Panc1 (cell line): ENCODE data around the gene TMPRSS11D. TPM values are rescaled to one million over a fixed set of nuclear protein-coding genes. Genes with fewer than 3 reads are reported as not detected.

ENCODE experiments used
- ATAC-seq: fragments of 200-7000 bp; cut with Tn5 transposase; 2 replicates; pipeline ENCODE4 v1.9.1; 2020; ENCODE audit warnings: mild to moderate bottlenecking, moderate library complexity
- BruUV-seq: library from RNA; stranded (reverse); fragments of 400-500 nt; replicated peaks from 2 replicates; lab custom pipeline; 2021; lab: Mats Ljungman, UMichigan
- CTCF ChIA-PET: fragments of 300-600 bp; sonication (Branson Sonifier 250); formaldehyde crosslinking; loops from one replicate; lab custom pipeline; 2022; ENCODE audit warnings: antibody characterized with exemption; lab: Charles Lee
- POLR2A ChIA-PET: fragments of 300-600 bp; sonication (Branson Sonifier 250); formaldehyde crosslinking; loops from one replicate; lab custom pipeline; 2022; ENCODE audit warnings: antibody characterized with exemption; lab: Charles Lee
- DNase-seq: peaks from one replicate; pipeline ENCODE4 v3.0.0-alpha.2; 2010; ENCODE audit warnings: low read depth, low spot score
- H3K27ac ChIP-seq: 2 replicates; pipeline ENCODE4 v1.5.1; 2011; ENCODE audit warnings: mild to moderate bottlenecking, low read length, inconsistent platforms
- H3K27me3 ChIP-seq: fragments of 200-500 bp; sonication (Bioruptor generic); 2 replicates; pipeline ENCODE4 v1.6.0; 2014; ENCODE audit warnings: low read length, inconsistent platforms; ENCODE audit not compliant: control insufficient read depth, insufficient read depth
- H3K36me3 ChIP-seq: fragments of 200-500 bp; sonication (Bioruptor generic); 2 replicates; pipeline ENCODE4 v1.5.1; 2014; ENCODE audit warnings: inconsistent platforms, mild to moderate bottlenecking, low read length, moderate library complexity; ENCODE audit not compliant: control insufficient read depth, insufficient read depth
- H3K4me1 ChIP-seq: 2 replicates; pipeline ENCODE4 v1.5.1; 2011; ENCODE audit warnings: inconsistent platforms, mild to moderate bottlenecking, low read length, moderate library complexity; ENCODE audit not compliant: control insufficient read depth, insufficient read depth
- H3K4me3 ChIP-seq, 2 experiments: 2 replicates each; pipeline ENCODE4 v1.5.1; 2011 to 2012; ENCODE audit warnings: low read depth in 2 of 2, low read length in 2 of 2, mild to moderate bottlenecking in 2 of 2, inconsistent platforms in 1 of 2, moderate library complexity in 1 of 2
- H3K9me3 ChIP-seq: fragments of 200-500 bp; sonication (Bioruptor generic); 2 replicates; pipeline ENCODE4 v1.5.1; 2014; ENCODE audit warnings: low read depth, mild to moderate bottlenecking, inconsistent platforms, low read length, moderate library complexity; ENCODE audit not compliant: control insufficient read depth, insufficient read depth
- CTCF ChIP-seq: fragments of 450-650 bp; IDR thresholded peaks from 2 replicates; pipeline ENCODE4 v1.5.1; 2017; ENCODE audit warnings: mild to moderate bottlenecking
- POLR2AphosphoS5 ChIP-seq: IDR thresholded peaks from 2 replicates; pipeline ENCODE4 v1.6.1; 2012; ENCODE audit warnings: mild to moderate bottlenecking, low read depth, low read length, moderate library complexity
- REST ChIP-seq, 2 experiments: IDR thresholded peaks; 2 replicates each; pipeline ENCODE4 v1.6.1; 2011 to 2012; ENCODE audit warnings: low read depth in 2 of 2, control low read depth in 1 of 2, low read length in 1 of 2, mild to moderate bottlenecking in 1 of 2, moderate library complexity in 1 of 2; ENCODE audit not compliant: insufficient read depth in 1 of 2
- SIN3A ChIP-seq: IDR thresholded peaks from 2 replicates; pipeline ENCODE4 v1.6.1; 2012; ENCODE audit warnings: low read depth, mild to moderate bottlenecking, low read length, moderate library complexity, borderline replicate concordance; ENCODE audit not compliant: insufficient read depth
- TCF7L2 ChIP-seq: IDR thresholded peaks from 2 replicates; pipeline ENCODE4 v1.6.1; 2011; ENCODE audit warnings: mild to moderate bottlenecking, low read depth, low read length, inconsistent platforms
- in situ Hi-C: cut with HindIII; loops from 2 replicates; pipeline ENCODE4 v1.10.0; 2016; ENCODE audit warnings: low sequenced_read_pairs, low pct_unique_long_range_greater_than_20kb
- intact Hi-C: fragments of 100-400 bp; cut with micrococcal nuclease; formaldehyde crosslinking; loops from one replicate; pipeline ENCODE4 v1.10.0; 2022; ENCODE audit not compliant: unreplicated experiment
- total RNA-seq: library from RNA; stranded (reverse); gene quantifications from one replicate; pipeline ENCODE4 v1.2.1, GENCODE V29; 2021; ENCODE audit not compliant: unreplicated experiment

The TMPRSS11D gene
- total RNA-seq, 1 experiment from 2014 or later = not detected

- Histone ChIP-seq H3K4me3 (no peak overlapping the region), H3K27ac (no peak overlapping the region), H3K4me1 (no peaks in the 10 kb centered on the region), H3K36me3 (no peaks in the 10 kb centered on the region), H3K27me3 (no peaks in the 10 kb centered on the region), H3K9me3 (no peaks in the 10 kb centered on the region)
- in situ Hi-C loops = no loop called here
- intact Hi-C loops = no loop called here
- ChIA-PET POLR2A (no interaction called here), CTCF (no interaction called here)
- ATAC-seq (no peak), DNase-seq (no peak)
- no TSS peak for BruUV-seq
- TF ChIP-seq SIN3A = no peak
- TF ChIP-seq TCF7L2 = no peak
- TF ChIP-seq CTCF = no peak
- no peak for TF ChIP-seq POLR2AphosphoS5
- no peak for TF ChIP-seq REST (IDR thresholded peaks at IDR 0.05; ENCODE audit: insufficient read depth in 1 of 2, low read depth in 2 of 2, low read length in 1 of 2)
Observed at GRCh38 chr4:67796810-67797209, 87.0 kb downstream of the TMPRSS11D start.

- Histone ChIP-seq H3K27ac (no peak overlapping the region), H3K4me1 (no peaks in the 10 kb centered on the region), H3K36me3 (no peaks in the 10 kb centered on the region), H3K4me3 (no peak overlapping the region), H3K9me3 (no peaks in the 10 kb centered on the region), H3K27me3 (no peaks in the 10 kb centered on the region)
- DNase-seq (no peak), ATAC-seq (no peak)
- ChIA-PET CTCF (no interaction called here), POLR2A (no interaction called here)
- intact Hi-C loops (no loop called here), in situ Hi-C loops (no loop called here)
- BruUV-seq = no TSS peak
- no peak for TF ChIP-seq POLR2AphosphoS5
- no peak for TF ChIP-seq TCF7L2
- TF ChIP-seq SIN3A = no peak
- TF ChIP-seq CTCF = no peak
- TF ChIP-seq REST (IDR thresholded peaks at IDR 0.05; ENCODE audit: insufficient read depth in 1 of 2, low read depth in 2 of 2, low read length in 1 of 2) = no peak
Observed at GRCh38 chr4:67790721-67791120, 93.1 kb downstream of the TMPRSS11D start.
